Muscle of back (tissue), 10 donors: ENCODE measurements around the gene ATOH7. TPM values are rescaled to one million over a fixed set of nuclear protein-coding genes. Genes with fewer than 3 reads are reported as not detected.

Source experiments
- polyA plus RNA-seq, 10 donors: library from polyadenylated mRNA; unstranded; fragments of 120-200 nt; gene quantifications; one replicate each; pipeline ENCODE4 v1.2.1, GENCODE V29; 2013; ENCODE audit not compliant: insufficient read length in 10 of 10

ATOH7 gene
- polyA plus RNA-seq, 10 donors = 0.08 to 0.21 (median 0.14) TPM; not detected in 6

Other genes with a start within 250 kb of the ATOH7 start
- gene HERC4, start 156.8 kb downstream of the ATOH7 start, polyA plus RNA-seq = 10 to 100 TPM; 24.4 to 42.1 (median 30.3) TPM
- gene MYPN, start 122.6 kb downstream of the ATOH7 start, polyA plus RNA-seq = 100 to 1,000 TPM in 2 of 10 donors, 10 to 100 TPM in 8; 35.6 to 101 (median 69.4) TPM
- gene HNRNPH3, start 100.0 kb upstream of the ATOH7 start, polyA plus RNA-seq = 100 to 1,000 TPM; 146 to 214 (median 192) TPM
- 10 to 100 TPM in 1 of 10 donors, 1 to 10 TPM in 9; 3.8 to 10.0 (median 6.9) TPM for gene PBLD, start 100.8 kb upstream of the ATOH7 start, polyA plus RNA-seq
- gene RUFY2, start 175.2 kb upstream of the ATOH7 start, polyA plus RNA-seq = 10 to 100 TPM; 10.4 to 27.9 (median 15.9) TPM
- gene DNA2, start 239.9 kb upstream of the ATOH7 start, polyA plus RNA-seq = 1 to 10 TPM; 3.9 to 9.0 (median 5.5) TPM